Esophagus (tissue), 2 donors: Measurements from ENCODE around the gene SLC4A1AP. TPM values are rescaled to one million over a fixed set of nuclear protein-coding genes. Genes with fewer than 3 reads are reported as not detected.

Experiments
- polyA plus RNA-seq, 2 donors: library from polyadenylated mRNA; stranded (reverse); fragments of 200-250 nt; gene quantifications; one replicate each; pipeline ENCODE4 v1.2.3, GENCODE V29; 2013
- donor health status: healthy with polysubstance abuse.
- donor health status: Bipolar disorder and iron deficiency.

SLC4A1AP gene
- polyA plus RNA-seq, 2 donors: 10.0 to 15.1 TPM

Other genes starting within 250 kb of the SLC4A1AP start
- gene NRBP1, start 235.3 kb upstream of the SLC4A1AP start, polyA plus RNA-seq: 10 to 100 TPM; 51.9 to 95.7 TPM
- gene KRTCAP3, start 221.5 kb upstream of the SLC4A1AP start, polyA plus RNA-seq: 10 to 100 TPM; 21.0 to 30.3 TPM
- 10 to 100 TPM; 12.8 to 27.5 TPM for gene IFT172, start 174.1 kb upstream of the SLC4A1AP start, polyA plus RNA-seq
- 10 to 100 TPM; 22.2 to 34.0 TPM for gene FNDC4, start 168.7 kb upstream of the SLC4A1AP start, polyA plus RNA-seq
- 1 to 10 TPM; 2.1 to 4.0 TPM for gene GCKR, start 167.1 kb upstream of the SLC4A1AP start, polyA plus RNA-seq
- gene ZNF512, start 80.8 kb upstream of the SLC4A1AP start, polyA plus RNA-seq: 1 to 10 TPM; 5.6 to 6.6 TPM
- gene CCDC121, start 34.9 kb upstream of the SLC4A1AP start, polyA plus RNA-seq: 1 to 10 TPM; 1.0 to 1.2 TPM
- gene GPN1, start 34.8 kb upstream of the SLC4A1AP start, polyA plus RNA-seq: 10 to 100 TPM; 15.0 to 25.0 TPM
- gene SUPT7L, start 275 bp upstream of the SLC4A1AP start, polyA plus RNA-seq: 10 to 100 TPM; 16.6 to 22.8 TPM
- 100 to 1,000 TPM in 1 of 2 donors, 10 to 100 TPM in 1; 35.5 to 102 TPM for gene MRPL33, start 107.8 kb downstream of the SLC4A1AP start, polyA plus RNA-seq
- 1 to 10 TPM; 2.6 to 2.8 TPM for gene RBKS, start 226.5 kb downstream of the SLC4A1AP start, polyA plus RNA-seq
- 10 to 100 TPM in 1 of 2 donors, 1 to 10 TPM in 1; 9.1 to 18.0 TPM for gene BABAM2, start 226.8 kb downstream of the SLC4A1AP start, polyA plus RNA-seq